Stimulated activated CD8-positive, alpha-beta memory T cell treated with anti-CD3 and anti-CD28 coated beads, Interleukin-7, amount 100 ng/mL, for 48 hours (primary cell): ENCODE results near the gene MEIOB.
"Not testable (repeated sequence)": the region's sequence is repeated elsewhere in the genome, so short reads cannot be mapped to it uniquely, and the experiment has no call there.

ENCODE experiments used
- DNase-seq, 2 donors: peaks; one replicate each; pipeline ENCODE4 v3.0.0-alpha.2; 2020; ENCODE audit warnings: low read depth in 1 of 2; ENCODE audit errors: extremely low read depth in 1 of 2

Gene MEIOB, protein sequence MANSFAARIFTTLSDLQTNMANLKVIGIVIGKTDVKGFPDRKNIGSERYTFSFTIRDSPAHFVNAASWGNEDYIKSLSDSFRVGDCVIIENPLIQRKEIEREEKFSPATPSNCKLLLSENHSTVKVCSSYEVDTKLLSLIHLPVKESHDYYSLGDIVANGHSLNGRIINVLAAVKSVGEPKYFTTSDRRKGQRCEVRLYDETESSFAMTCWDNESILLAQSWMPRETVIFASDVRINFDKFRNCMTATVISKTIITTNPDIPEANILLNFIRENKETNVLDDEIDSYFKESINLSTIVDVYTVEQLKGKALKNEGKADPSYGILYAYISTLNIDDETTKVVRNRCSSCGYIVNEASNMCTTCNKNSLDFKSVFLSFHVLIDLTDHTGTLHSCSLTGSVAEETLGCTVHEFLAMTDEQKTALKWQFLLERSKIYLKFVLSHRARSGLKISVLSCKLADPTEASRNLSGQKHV

DNA sequence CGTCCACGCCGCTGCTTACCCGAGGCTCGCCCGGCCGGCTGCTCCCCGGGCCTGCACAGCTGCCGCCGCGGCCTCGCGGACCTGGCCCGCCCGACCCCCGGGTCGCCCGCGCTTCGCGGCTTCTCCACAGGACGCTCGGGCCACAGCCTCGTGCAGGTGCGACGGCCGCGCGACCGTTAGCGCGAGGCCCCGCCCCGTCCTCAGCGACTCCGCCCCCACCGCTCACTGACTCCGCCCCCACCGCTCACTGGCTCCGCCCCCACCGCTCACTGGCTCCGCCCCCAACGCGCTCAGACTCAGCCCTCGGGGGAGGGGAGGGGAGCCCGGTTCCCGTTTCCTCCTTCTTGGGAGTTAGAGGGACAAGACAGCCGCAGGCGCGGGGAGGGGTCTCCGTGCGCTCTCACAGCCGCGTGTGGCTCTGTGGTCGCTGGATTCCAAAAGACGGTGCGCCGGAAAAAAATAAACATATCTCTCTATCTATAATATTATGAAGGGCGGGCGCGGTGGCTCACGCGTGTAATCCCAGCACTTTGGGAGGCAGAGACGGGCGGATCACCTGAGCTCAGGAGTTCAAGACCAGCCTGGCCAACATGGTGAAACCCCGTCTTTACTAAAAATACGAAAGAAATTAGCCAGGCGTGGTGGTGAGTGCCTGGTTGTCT lies at the start of gene MEIOB:
TSS of gene MEIOB (minus strand) at position 191 of the 662 bp plus-strand sequence. CDS start 3,989 bp downstream, outside the sequence.
- DNase-seq: peak in 1 of 2 donors; percentile 10

GRCh38 chr16:1920727-1921171 lies 48.8 kb upstream of the MEIOB start:
- no peak for DNase-seq

GRCh38 chr16:1920122-1920521 lies 48.2 kb upstream of the MEIOB start:
- not testable (repeated sequence) for DNase-seq

GRCh38 chr16:1919327-1919998 lies 47.5 kb upstream of the MEIOB start:
- DNase-seq: no peak

GRCh38 chr16:1918351-1919326 lies 46.7 kb upstream of the MEIOB start, which contains the start of gene HS3ST6:
Gene HS3ST6, minus strand, starts transcription at chr16:1918415. Its CDS starts 92 bp downstream, at chr16:1918323.
- no peak for DNase-seq

DNA sequence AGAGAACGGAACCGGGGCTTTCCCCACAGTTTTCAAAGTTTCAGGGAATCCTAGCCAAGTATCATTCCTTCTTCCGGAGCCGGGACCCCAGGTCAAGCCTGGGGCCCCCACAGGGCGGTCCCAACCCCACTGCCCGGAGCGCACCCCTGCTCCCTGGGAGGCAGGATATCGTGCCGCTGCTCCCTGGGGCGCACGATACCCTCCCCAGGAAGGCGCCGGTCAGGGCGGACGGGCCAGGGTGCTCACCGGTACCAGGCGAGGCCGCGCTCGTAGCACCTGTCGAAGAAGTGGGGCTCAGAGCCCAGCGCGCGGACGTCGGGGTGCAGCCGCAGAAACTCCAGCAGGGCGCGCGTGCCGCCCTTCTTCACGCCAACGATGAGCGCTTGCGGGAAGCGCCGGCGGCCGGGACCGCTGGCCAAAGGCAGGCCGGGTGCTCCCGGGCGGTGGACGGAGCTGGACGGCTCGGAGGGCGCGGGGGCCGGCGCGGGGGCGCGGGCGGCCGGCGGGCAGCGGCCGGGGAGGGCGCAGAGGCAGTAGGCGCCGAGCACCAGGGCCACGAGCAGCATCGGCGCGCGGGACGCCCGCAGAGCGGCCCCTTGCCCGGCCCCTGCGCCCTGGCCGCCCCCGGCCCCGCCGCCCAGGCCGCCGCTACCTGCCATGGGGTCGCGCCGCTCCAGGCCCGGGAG lies 45.8 kb upstream of the MEIOB start:
- DNase-seq: no peak

DNA sequence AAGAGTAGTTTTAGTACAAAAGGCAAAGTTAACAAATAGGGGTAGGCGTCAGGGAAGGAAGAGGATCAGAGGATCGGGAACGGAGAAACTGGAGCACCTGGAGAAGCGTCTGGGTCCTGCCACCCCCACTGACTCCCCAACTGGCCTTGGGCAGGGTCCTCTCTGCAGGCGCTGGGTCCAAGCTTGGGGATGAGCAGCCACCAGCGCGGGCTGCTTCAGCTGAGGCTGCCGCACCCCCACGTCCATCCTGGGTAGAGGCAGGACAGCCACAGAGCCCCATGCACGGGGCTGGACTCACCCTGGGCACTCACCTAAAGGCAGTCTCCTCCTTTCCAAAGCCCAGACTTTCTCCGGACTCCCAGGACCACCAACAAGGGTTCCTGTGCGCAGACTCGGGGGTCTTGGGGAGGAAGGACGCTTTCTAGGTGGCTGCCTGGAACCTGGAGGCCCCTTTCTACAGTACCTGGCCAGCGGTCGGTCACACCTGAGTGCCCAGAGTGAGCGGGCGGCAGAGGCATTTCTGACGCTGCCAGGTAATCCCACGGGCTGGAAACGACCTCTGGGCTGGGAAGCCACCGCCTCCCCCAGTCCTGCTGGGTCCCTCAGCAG lies 45.2 kb upstream of the MEIOB start:
- no peak for DNase-seq

GRCh38 chr16:1916640-1916990 lies 44.7 kb upstream of the MEIOB start:
- DNase-seq: no peak

DNA sequence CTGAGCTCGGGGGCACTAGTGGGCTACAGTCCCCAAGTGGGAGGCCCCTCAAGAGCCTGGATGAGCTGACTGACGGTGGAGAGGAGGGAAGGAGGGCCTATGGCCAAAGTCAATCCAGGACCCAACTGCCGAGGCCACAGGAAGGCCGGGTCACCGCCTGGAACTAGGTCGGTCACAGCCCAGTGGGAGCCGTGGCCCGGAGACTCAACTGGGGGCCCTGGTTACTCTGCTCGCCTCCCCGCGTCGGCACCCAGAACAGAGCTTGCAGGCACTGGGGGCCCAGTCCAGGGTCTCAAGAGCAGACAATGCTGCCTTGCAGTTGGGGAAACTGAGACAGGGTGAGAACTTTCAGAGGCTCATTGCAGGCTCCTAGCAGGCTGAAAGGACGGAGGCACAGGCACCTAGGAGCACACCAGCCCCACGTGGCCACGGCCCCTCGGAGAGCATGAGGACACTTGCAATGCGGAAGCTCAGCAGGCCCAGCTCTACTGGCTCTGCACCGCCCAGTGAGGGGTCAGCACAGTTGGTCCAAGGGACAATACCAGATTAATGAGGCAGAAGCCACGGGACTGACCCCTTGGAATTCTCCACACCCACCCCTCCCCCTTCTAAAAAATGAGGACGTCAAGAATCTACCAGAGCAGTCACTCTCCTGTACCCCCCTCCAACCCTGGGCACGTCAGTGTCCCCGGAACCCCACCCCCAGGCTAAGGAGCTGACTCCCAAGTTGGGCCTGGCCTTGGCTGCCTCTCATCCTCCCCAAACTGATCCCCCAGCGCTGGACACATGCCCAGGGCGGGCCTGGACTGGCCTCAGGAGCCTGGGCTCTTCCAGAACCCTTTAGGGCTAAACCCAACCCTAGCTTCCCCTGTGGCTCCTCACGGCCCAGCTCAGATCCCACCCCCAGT lies 44.0 kb upstream of the MEIOB start:
- no peak for DNase-seq

- no peak for DNase-seq
Measured at GRCh38 chr16:1914988-1915387, 43.0 kb upstream of the MEIOB start.

DNA sequence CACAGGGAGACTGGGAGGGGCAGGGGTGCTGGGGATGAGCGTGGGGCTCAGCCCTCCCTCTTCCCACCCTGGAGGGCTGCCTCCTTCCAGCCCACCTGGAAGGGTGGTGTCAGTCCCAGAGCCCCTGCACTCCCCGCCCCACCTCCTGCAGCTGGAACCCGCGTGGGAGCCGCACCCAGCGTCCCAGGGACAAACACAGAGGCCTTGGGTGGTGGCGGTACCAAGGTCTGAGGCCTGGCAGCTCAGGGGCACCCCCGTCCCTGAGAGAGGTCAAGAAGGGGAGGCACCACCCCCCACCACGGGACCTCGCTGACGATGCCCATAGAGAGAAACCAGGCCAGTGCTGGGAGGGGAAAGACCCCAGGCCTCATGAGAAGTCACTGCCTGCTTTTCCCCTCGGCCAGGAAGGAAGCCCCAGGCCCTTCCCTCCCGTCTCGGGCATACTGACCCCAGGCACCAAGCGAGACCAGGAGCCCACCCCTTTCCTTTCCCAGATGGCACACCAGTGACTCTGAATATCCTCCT lies 42.2 kb upstream of the MEIOB start:
- DNase-seq: no peak

- DNase-seq: no peak
Measured at GRCh38 chr16:1913327-1914083, 41.5 kb upstream of the MEIOB start.

DNA sequence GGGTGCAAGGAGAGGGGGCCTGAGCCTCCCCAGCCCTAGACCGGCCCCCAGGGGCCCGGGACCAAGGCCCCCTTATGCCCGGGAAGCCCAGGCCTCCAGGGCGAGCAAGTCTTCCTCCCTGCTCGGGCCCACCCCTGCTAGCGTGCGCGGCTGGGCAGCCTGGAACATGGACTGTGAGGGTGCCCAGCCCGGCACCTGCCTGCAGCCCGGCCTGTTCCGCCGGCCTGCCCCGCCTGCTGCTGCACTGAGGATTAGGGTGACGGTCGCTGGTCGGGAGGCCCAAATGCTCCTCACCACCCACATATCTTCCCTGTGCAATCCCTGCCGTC lies 40.2 kb upstream of the MEIOB start:
- no peak for DNase-seq

- DNase-seq: no peak
Measured at GRCh38 chr16:1911467-1912214, 39.7 kb upstream of the MEIOB start.

DNA sequence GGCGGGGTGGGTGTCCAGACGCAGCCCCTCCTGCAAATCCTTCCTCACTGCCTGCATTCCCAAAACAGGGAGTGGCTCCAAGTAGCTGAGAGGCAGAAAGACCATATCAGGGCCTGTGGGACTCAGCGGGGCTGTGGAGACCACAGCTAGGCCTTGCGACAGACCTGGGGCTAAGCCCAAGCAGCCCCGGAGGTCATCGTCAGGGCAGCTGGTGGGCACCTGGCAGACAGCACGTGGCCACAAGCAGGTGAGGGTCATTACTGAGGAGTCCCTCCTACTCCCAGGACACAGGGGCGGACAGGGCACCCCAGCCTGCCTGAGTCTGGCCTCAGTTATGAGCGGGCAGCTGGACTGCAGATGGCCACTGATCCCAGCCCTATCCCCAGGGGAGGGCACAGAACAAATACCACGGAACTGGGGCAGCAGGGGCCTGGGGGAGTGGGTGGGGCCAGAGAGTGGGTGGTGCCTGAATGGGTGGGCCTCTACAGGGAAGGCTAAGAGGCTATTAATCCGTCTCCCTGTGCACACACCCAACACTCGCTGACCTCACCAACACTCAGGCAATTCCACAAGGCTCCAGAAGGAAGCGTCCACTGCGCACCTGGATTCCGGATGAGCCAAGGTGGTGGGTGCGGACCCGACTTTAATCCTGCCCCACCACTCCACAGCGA lies 37.7 kb upstream of the MEIOB start:
- DNase-seq: no peak

DNA sequence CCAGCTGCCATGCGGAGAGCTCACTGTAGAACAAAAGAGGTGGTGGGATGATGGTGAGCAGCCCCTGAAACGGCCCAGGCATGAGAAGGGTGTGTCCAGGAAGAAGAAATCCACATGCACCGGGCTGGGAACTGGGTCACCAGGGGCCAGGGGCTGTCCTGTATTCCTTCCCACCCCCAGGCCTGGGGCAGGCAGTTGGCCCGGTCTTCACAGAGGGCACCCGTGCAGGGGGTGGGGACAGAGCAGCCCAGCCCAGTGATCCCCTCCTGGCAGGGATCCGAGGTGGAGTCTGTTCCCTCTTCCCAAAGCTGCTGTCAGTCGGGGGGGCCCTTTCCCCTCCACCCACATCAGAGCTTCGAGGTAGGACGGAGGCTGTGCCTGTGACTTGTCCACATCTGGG lies 37.0 kb upstream of the MEIOB start:
- no peak for DNase-seq
